Kasumi-1 (cell line): Measurements from ENCODE around the gene HCLS1.
"Not testable (repeated sequence)": the region's sequence is repeated elsewhere in the genome, so short reads cannot be mapped to it uniquely, and the experiment has no call there.

Source experiments
- DNase-seq, 2 experiments: peaks; one replicate each; lab custom pipeline; 2025; lab: John Stamatoyannopoulos, UW

Gene HCLS1

DNA sequence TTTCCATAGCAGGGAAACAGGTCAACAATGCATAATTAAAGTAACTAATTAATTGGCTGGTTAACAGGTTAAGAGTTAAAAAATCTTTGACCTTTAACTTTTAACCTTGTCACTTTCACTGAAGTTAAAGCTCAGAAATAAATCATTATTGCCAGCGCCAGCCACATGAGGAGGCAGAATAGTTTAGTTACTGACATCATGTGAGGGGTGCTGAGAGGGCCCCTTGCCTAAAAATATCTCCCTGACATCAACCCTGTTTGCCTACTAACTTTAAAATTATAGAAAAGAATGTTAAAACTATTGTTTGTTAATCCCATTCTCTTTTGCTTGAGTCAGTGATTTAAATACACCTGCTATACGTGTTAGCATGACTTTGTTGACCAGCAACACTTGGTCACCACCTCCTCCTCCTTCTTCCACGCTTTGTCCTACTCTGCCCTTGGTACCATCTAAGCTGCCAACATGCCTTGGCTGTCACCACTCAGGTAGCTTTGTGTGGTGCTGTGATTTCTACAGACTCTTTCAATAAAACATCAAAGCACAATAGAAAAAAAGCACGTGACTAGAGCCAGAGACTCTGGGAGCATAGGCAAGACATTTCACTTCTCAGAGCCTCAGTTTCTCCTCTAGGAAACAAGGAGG is 64.8 kb downstream of the HCLS1 start:
- no peak for DNase-seq

DNA sequence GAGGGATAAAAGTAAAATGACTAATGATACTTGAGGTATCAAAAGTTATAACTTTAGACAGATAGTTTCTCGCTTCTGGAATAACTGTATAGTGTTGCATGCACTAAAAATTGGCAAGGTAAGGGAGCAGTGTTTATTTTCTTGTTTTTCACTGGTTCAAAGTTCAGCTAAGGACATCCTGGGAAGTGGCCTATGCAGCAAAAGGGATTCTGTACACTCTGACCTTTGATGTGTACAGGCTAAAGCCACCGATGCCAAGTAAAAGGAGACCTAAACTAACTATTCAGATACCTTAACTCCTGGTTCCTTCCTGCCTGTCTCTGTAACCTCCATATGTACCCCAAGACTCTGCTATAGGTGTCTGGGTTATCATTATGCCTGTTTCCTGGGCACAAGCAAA is 65.9 kb downstream of the HCLS1 start:
- no peak for DNase-seq

DNA sequence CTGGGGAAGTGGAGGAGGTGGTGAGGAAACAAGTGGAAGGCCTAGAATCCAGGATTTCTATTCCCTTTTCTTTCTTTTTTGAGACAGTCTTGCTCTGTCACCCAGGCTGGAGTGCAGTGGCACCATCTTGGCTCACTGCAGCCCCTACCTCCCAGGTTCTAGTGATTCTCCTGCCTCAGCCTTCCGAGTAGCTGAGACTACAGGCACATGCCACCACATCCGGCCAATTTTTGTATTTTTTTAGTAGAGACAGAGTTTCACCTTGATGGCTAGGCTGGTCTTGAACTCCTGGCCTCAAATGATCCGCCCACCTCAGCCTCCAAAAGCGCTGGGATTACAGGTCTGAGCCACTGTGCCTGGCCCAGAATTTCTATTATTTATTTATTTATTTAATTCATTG is 66.9 kb downstream of the HCLS1 start:
- DNase-seq, result not testable (repeated sequence)

DNA sequence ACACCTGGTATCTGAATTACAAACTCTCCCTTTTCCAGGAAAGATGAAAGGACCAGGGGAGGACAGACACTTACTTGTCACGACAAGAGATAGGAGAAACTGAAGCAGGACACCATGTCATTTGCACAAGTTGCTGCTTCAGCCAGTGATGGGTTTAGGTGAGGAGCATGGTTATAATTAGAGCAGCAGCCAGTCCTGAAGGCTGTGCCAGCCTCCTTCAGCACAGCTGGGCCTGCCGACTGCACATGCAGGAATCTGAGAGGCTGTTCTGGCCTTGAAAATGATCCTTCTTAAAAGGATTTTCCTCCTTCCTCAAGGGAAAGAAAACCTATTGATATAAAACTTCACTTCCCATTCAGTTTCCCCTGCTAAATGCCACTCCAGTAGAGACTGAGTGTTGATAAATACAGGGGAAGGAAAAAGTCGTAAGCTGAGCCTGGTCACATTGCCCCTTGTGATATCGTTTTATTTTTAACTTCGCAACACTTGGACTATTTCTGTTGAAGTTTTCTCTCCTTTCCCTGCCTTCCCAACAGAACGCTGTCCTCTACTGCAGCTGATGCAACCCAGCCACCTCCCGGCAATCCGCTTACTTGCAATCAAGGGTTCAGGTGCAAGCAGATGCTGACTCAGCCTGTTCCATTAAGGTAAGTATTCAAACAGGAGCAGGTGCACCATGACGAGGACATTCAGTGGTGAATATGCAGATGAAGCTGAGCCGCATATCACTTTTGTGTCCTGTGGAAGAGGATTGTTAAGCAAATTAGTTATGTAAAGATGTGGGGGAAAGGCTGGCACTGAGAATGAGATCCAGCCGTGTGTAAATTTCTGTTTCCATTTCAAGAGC is 67.6 kb downstream of the HCLS1 start, which contains the start of gene FBXO40:
Gene FBXO40, plus strand, starts transcription at position 524 of the 847 bp plus-strand sequence. CDS start 27,197 bp downstream, outside the sequence.
- DNase-seq, result no peak

DNA sequence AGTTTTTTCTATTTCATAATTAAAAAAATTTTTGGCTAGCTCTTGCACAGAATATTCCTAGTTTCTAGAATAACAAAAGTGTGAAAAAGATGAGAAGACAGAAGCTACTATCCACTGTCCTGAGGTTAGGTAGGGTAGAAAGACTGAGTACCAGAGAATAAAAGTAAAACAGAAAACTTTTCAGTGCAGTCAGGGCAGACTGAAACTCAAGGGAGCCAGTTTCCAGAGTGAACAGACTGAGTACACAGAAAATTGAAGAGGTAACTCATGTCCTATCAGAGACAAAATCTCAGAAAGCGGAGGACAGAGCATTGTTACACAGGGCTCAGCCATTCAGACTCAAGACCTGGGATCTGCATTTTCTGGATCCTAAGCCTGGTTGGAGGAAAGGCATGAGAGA is 76.3 kb downstream of the HCLS1 start:
- no peak for DNase-seq

DNA sequence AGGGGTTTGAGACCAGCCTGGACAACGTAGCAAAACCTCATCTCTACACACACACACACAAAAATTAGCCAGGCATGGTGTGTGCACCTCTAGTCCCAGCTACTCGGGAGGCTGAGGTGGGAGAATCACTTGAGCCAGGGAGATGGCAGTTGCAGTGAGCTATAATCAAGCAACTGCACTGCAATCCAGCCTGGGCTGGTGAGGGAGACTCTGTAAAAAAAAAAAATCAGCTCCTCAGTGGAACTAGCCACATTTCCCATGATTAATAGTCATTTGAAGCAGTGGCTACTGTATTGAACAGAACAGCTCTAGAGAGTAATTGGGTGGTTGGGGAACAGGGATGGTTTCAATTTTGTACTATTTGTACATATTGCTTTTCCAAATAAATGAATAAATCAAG is 79.0 kb downstream of the HCLS1 start:
- DNase-seq, result no peak
